ENCODE measurements around the gene HOXD9. TPM values are rescaled to one million over a fixed set of nuclear protein-coding genes. Genes with fewer than 3 reads are reported as not detected.

The HOXD9 gene
- total RNA-seq, 2 donors from 2014 or later, result 1.4 TPM; not detected in 1

DNA sequence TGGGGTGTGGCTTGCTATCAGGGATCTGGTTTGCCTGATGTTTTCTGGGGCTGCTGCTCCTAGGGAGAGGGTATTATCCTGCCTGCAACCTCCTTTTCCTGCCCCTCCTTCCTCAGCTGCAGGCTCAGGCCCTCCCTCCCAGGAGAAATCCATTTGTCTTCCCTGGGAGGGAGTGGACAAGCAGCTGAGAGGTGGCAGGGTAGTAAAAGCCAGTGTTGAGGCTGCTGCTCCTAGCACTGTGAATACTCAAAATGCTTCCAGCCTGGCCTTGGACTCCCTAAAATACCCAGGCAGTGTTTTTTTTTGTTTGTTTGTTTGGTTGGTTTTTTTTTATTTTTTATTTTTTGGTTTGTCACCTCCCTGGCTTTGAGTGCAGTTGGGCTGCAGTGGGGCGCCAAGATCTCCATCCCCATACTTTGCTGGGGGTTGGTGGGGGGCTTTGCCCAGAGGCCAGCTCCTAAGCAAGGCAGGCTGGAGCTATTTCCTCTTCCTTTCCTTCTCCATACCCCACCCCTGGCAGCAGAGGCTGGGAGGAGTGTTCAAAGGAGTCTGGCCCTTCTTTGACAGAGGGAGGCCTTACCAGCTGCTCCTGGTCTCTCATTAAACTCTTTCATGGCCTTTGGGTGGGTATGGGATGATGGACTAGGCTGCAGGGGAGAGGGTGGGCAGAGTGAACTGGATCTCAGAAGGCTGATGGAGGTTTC is 48.2 kb downstream of the HOXD9 start:
- TF ChIP-seq, protein P1, sequence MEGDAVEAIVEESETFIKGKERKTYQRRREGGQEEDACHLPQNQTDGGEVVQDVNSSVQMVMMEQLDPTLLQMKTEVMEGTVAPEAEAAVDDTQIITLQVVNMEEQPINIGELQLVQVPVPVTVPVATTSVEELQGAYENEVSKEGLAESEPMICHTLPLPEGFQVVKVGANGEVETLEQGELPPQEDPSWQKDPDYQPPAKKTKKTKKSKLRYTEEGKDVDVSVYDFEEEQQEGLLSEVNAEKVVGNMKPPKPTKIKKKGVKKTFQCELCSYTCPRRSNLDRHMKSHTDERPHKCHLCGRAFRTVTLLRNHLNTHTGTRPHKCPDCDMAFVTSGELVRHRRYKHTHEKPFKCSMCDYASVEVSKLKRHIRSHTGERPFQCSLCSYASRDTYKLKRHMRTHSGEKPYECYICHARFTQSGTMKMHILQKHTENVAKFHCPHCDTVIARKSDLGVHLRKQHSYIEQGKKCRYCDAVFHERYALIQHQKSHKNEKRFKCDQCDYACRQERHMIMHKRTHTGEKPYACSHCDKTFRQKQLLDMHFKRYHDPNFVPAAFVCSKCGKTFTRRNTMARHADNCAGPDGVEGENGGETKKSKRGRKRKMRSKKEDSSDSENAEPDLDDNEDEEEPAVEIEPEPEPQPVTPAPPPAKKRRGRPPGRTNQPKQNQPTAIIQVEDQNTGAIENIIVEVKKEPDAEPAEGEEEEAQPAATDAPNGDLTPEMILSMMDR (IDR thresholded peaks at IDR 0.05), result no peak
- no peak for ATAC-seq (ENCODE audit: insufficient number of reproducible peaks, low FRiP score, low read depth)
- Histone ChIP-seq H3K9me3 (no peaks in the 10 kb centered on the region), H3K27ac (peak overlapping the region in 1 of 2 donors; percentile 8), H3K27me3 (replicated peaks; ENCODE audit: insufficient read depth) (peaks cover 16% of the 10 kb centered on the region), H3K4me1 (ENCODE audit: control insufficient read depth in 1 of 2, low read depth in 2 of 2) (no peaks in the 10 kb centered on the region), H3K36me3 (no peaks in the 10 kb centered on the region), H3K4me3 (no peak overlapping the region)
- DNase-seq (ENCODE audit: low spot score), result no peak

DNA sequence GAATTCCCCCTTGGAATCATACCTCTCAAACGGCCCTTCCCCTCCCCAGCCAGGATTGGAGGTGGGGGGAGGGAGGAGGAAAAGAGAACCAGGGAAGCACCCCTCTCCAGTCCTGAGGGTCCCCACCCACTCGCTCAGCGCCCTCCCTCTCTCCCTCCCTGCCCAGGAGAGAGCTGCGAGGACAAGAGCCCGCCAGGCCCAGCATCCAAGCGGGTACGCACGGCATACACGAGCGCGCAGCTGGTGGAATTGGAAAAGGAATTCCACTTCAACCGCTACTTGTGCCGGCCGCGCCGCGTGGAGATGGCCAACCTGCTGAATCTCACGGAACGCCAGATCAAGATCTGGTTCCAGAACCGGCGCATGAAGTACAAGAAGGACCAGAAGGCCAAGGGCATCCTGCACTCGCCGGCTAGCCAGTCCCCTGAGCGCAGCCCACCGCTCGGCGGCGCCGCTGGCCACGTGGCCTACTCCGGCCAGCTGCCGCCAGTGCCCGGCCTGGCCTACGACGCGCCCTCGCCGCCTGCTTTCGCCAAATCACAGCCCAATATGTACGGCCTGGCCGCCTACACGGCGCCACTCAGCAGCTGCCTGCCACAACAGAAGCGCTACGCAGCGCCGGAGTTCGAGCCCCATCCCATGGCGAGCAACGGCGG is 49.0 kb downstream of the HOXD9 start:
- no peak for ATAC-seq (ENCODE audit: insufficient number of reproducible peaks, low FRiP score, low read depth)
- H3K27ac ChIP-seq, result peak overlapping the region in 1 of 2 donors; percentile 8
- H3K27me3 ChIP-seq (replicated peaks; ENCODE audit: insufficient read depth), result peaks cover 16% of the 10 kb centered on the region
- no peaks in the 10 kb centered on the region for H3K36me3 ChIP-seq
- H3K4me1 ChIP-seq (ENCODE audit: control insufficient read depth in 1 of 2, low read depth in 2 of 2), result no peaks in the 10 kb centered on the region
- TF ChIP-seq, protein P1 (IDR thresholded peaks at IDR 0.05), result no peak
- H3K9me3 ChIP-seq, result no peaks in the 10 kb centered on the region
- H3K4me3 ChIP-seq, result peak overlapping the region; percentile 33
- no peak for DNase-seq (ENCODE audit: low spot score)

DNA sequence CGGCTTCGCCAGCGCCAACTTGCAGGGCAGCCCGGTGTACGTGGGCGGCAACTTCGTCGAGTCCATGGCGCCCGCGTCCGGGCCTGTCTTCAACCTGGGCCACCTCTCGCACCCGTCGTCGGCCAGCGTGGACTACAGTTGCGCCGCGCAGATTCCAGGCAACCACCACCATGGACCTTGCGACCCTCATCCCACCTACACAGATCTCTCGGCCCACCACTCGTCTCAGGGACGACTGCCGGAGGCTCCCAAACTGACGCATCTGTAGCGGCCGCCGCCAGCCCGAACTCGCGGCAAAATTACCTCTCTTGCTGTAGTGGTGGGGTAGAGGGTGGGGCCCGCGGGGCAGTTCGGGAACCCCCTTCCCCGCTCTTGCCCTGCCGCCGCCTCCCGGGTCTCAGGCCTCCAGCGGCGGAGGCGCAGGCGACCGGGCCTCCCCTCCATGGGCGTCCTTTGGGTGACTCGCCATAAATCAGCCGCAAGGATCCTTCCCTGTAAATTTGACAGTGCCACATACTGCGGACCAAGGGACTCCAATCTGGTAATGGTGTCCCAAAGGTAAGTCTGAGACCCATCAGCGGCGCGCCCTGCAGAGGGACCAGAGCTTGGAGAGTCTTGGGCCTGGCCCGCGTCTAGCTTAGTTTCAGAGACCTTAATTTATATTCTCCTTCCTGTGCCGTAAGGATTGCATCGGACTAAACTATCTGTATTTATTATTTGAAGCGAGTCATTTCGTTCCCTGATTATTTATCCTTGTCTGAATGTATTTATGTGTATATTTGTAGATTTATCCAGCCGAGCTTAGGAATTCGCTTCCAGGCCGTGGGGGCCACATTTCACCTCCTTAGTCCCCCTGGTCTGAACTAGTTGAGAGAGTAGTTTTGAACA is 49.7 kb downstream of the HOXD9 start:
- ATAC-seq (ENCODE audit: insufficient number of reproducible peaks, low FRiP score, low read depth) (no peak), DNase-seq (ENCODE audit: low spot score) (no peak)
- Histone ChIP-seq H3K9me3 (no peaks in the 10 kb centered on the region), H3K4me3 (peak overlapping the region; percentile 33), H3K4me1 (ENCODE audit: control insufficient read depth in 1 of 2, low read depth in 2 of 2) (no peaks in the 10 kb centered on the region), H3K27me3 (replicated peaks; ENCODE audit: insufficient read depth) (peaks cover 16% of the 10 kb centered on the region), H3K27ac (no peak overlapping the region), H3K36me3 (no peaks in the 10 kb centered on the region)
- TF ChIP-seq, protein P1 (IDR thresholded peaks at IDR 0.05), result no peak

DNA sequence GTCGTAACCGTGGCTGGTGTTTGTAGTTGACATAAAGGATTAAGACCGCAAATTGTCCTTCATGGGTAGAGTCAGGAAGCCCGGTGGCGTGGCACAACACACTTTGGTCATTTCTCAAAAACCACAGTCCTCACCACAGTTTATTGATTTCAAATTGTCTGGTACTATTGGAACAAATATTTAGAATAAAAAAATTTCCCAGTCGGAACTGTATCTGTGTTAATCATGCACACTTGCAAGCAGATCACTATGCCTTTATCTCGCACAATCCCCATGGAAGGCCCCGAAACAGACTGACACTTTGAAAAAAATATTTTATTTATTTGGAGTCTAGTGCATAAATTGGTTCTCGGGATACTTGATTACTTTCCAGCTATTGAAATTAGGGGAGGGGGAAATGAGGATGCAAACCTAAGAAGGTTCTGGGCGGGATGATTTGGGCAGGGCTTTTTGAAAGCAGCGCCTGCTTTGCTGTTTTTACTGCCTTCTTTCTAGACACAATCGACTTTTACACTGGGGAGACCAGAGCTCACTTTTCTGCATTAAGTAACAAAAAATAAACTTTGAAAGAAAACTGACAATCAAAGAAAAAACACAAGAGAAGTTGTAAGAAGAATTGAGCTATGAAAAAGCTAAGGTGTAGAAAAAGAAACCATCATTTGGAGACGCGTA is 50.5 kb downstream of the HOXD9 start:
- peaks cover 0 to 6% of the 10 kb centered on the region in 2 donors for H3K4me1 ChIP-seq (ENCODE audit: control insufficient read depth in 1 of 2, low read depth in 2 of 2)
- no peaks in the 10 kb centered on the region for H3K36me3 ChIP-seq
- TF ChIP-seq, protein P1 (IDR thresholded peaks at IDR 0.05), result no peak
- H3K4me3 ChIP-seq, result no peak overlapping the region
- no peak for DNase-seq (ENCODE audit: low spot score)
- H3K9me3 ChIP-seq, result no peaks in the 10 kb centered on the region
- ATAC-seq (ENCODE audit: insufficient number of reproducible peaks, low FRiP score, low read depth), result no peak
- peaks cover 17% of the 10 kb centered on the region for H3K27me3 ChIP-seq (replicated peaks; ENCODE audit: insufficient read depth)
- H3K27ac ChIP-seq, result no peak overlapping the region
